Mucosa of stomach (tissue), 1 donor: ENCODE data around the gene SASH1.

Experiments
- H3K27me3 ChIP-seq: one replicate; pipeline ENCODE4 v1.7.0; 2013; ENCODE audit warnings: mild to moderate bottlenecking, low read length; ENCODE audit not compliant: control insufficient read depth, insufficient read depth
- H3K36me3 ChIP-seq: one replicate; pipeline ENCODE4 v1.7.0; 2013; ENCODE audit warnings: low read length; ENCODE audit not compliant: control insufficient read depth, insufficient read depth
- H3K4me1 ChIP-seq: one replicate; pipeline ENCODE4 v1.7.0; 2013; ENCODE audit warnings: mild to moderate bottlenecking, low read length; ENCODE audit not compliant: control insufficient read depth, insufficient read depth
- H3K4me3 ChIP-seq: one replicate; pipeline ENCODE4 v1.7.0; 2013; ENCODE audit warnings: low read length
- H3K9ac ChIP-seq: one replicate; pipeline ENCODE4 v1.7.0; 2013; ENCODE audit warnings: mild to moderate bottlenecking, low read length, moderate library complexity
- H3K9me3 ChIP-seq: one replicate; pipeline ENCODE4 v1.7.0; 2013; ENCODE audit warnings: mild to moderate bottlenecking, low read length, moderate library complexity; ENCODE audit not compliant: control insufficient read depth
- donor health status: Pancreatic carcinoma.

SASH1 gene

GRCh38 chr6:148432462-148433195 lies 90.0 kb downstream of the SASH1 start:
- Histone ChIP-seq H3K9me3 (no peaks in the 10 kb centered on the region), H3K9ac (no peak overlapping the region), H3K27me3 (no peaks in the 10 kb centered on the region), H3K4me1 (peaks cover 5% of the 10 kb centered on the region), H3K4me3 (no peak overlapping the region), H3K36me3 (no peaks in the 10 kb centered on the region)

- Histone ChIP-seq H3K4me3 (no peak overlapping the region), H3K9ac (no peak overlapping the region), H3K4me1 (peaks cover 5% of the 10 kb centered on the region), H3K9me3 (no peaks in the 10 kb centered on the region), H3K36me3 (no peaks in the 10 kb centered on the region), H3K27me3 (no peaks in the 10 kb centered on the region)
Observed at GRCh38 chr6:148435386-148435785, 92.7 kb downstream of the SASH1 start.

- H3K4me3 ChIP-seq = no peak overlapping the region
- no peaks in the 10 kb centered on the region for H3K36me3 ChIP-seq
- peaks cover 5% of the 10 kb centered on the region for H3K4me1 ChIP-seq
- H3K27me3 ChIP-seq = no peaks in the 10 kb centered on the region
- H3K9ac ChIP-seq = no peak overlapping the region
- no peaks in the 10 kb centered on the region for H3K9me3 ChIP-seq
Observed at GRCh38 chr6:148436466-148436865, 93.8 kb downstream of the SASH1 start.

GRCh38 chr6:148438632-148439031 lies 96.0 kb downstream of the SASH1 start:
- no peak overlapping the region for H3K4me3 ChIP-seq
- H3K9me3 ChIP-seq = no peaks in the 10 kb centered on the region
- no peaks in the 10 kb centered on the region for H3K27me3 ChIP-seq
- H3K4me1 ChIP-seq = no peaks in the 10 kb centered on the region
- H3K9ac ChIP-seq = no peak overlapping the region
- no peaks in the 10 kb centered on the region for H3K36me3 ChIP-seq

- Histone ChIP-seq H3K36me3 (no peaks in the 10 kb centered on the region), H3K4me3 (no peak overlapping the region), H3K27me3 (no peaks in the 10 kb centered on the region), H3K9me3 (no peaks in the 10 kb centered on the region), H3K4me1 (no peaks in the 10 kb centered on the region), H3K9ac (no peak overlapping the region)
Observed at GRCh38 chr6:148440016-148440415, 97.4 kb downstream of the SASH1 start.

GRCh38 chr6:148440877-148441453 lies 98.3 kb downstream of the SASH1 start:
- Histone ChIP-seq H3K9me3 (no peaks in the 10 kb centered on the region), H3K4me3 (no peak overlapping the region), H3K27me3 (no peaks in the 10 kb centered on the region), H3K9ac (no peak overlapping the region), H3K4me1 (no peaks in the 10 kb centered on the region), H3K36me3 (no peaks in the 10 kb centered on the region)

- no peaks in the 10 kb centered on the region for H3K27me3 ChIP-seq
- no peaks in the 10 kb centered on the region for H3K9me3 ChIP-seq
- H3K4me1 ChIP-seq = no peaks in the 10 kb centered on the region
- H3K4me3 ChIP-seq = no peak overlapping the region
- H3K36me3 ChIP-seq = no peaks in the 10 kb centered on the region
- H3K9ac ChIP-seq = no peak overlapping the region
Observed at GRCh38 chr6:148441454-148441911, 98.8 kb downstream of the SASH1 start.

- no peak overlapping the region for H3K9ac ChIP-seq
- no peaks in the 10 kb centered on the region for H3K36me3 ChIP-seq
- no peaks in the 10 kb centered on the region for H3K27me3 ChIP-seq
- no peaks in the 10 kb centered on the region for H3K4me1 ChIP-seq
- no peak overlapping the region for H3K4me3 ChIP-seq
- H3K9me3 ChIP-seq = no peaks in the 10 kb centered on the region
Observed at GRCh38 chr6:148443798-148444560, 101.3 kb downstream of the SASH1 start.

GRCh38 chr6:148445116-148445515 lies 102.5 kb downstream of the SASH1 start:
- Histone ChIP-seq H3K36me3 (no peaks in the 10 kb centered on the region), H3K4me1 (no peaks in the 10 kb centered on the region), H3K9me3 (no peaks in the 10 kb centered on the region), H3K4me3 (no peak overlapping the region), H3K27me3 (no peaks in the 10 kb centered on the region), H3K9ac (no peak overlapping the region)

- Histone ChIP-seq H3K9ac (no peak overlapping the region), H3K27me3 (no peaks in the 10 kb centered on the region), H3K4me1 (no peaks in the 10 kb centered on the region), H3K4me3 (no peak overlapping the region), H3K36me3 (no peaks in the 10 kb centered on the region), H3K9me3 (no peaks in the 10 kb centered on the region)
Observed at GRCh38 chr6:148445620-148446019, 103.0 kb downstream of the SASH1 start.

GRCh38 chr6:148446681-148447080 lies 104.0 kb downstream of the SASH1 start:
- Histone ChIP-seq H3K9ac (no peak overlapping the region), H3K9me3 (no peaks in the 10 kb centered on the region), H3K4me3 (no peak overlapping the region), H3K36me3 (no peaks in the 10 kb centered on the region), H3K4me1 (no peaks in the 10 kb centered on the region), H3K27me3 (no peaks in the 10 kb centered on the region)

GRCh38 chr6:148447521-148448230 lies 105.0 kb downstream of the SASH1 start:
- no peak overlapping the region for H3K4me3 ChIP-seq
- H3K36me3 ChIP-seq = no peaks in the 10 kb centered on the region
- H3K9ac ChIP-seq = no peak overlapping the region
- H3K27me3 ChIP-seq = no peaks in the 10 kb centered on the region
- H3K9me3 ChIP-seq = no peaks in the 10 kb centered on the region
- H3K4me1 ChIP-seq = no peaks in the 10 kb centered on the region
